OCI-LY3 (cell line): ENCODE measurements around the gene SLC9C1.
A peak's percentile ranks its signal among the peaks of the same experiment; 100 is the strongest.

Source experiments
- H2AFZ ChIP-seq: fragments of 200-600, 300-600 bp; shearing (Covaris generic); 2 replicates; pipeline ENCODE4 v1.6.0; 2014; ENCODE audit warnings: antibody characterized with exemption, low read depth, low read length
- H3K27ac ChIP-seq: fragments of 200-600, 300-600 bp; sonication (generic); 2 replicates; pipeline ENCODE4 v1.5.1; 2014; ENCODE audit warnings: mild to moderate bottlenecking, low read length, moderate library complexity, mixed read lengths
- H3K27me3 ChIP-seq: fragments of 200-600, 300-600 bp; sonication (generic); 2 replicates; pipeline ENCODE4 v1.6.1; 2014; ENCODE audit warnings: low read depth, low read length, mixed read lengths
- H3K36me3 ChIP-seq: fragments of 200-600, 300-600 bp; sonication (generic); replicated peaks from 2 replicates; pipeline ENCODE3; 2014; ENCODE audit warnings: low read depth, low read length, mixed read lengths
- H3K4me1 ChIP-seq: fragments of 300-600, 200-600 bp; sonication (generic); 2 replicates; pipeline ENCODE4 v1.6.1; 2014; ENCODE audit warnings: low read length, mixed read lengths
- H3K4me2 ChIP-seq: fragments of 200-600, 300-600 bp; sonication (generic); 2 replicates; pipeline ENCODE4 v1.6.1; 2014; ENCODE audit warnings: low read length, mixed read lengths
- H3K4me3 ChIP-seq: fragments of 300-600, 200-600 bp; sonication (generic); 2 replicates; pipeline ENCODE4 v1.5.1; 2014; ENCODE audit warnings: antibody characterized with exemption, mild to moderate bottlenecking, low read length, moderate library complexity
- H3K79me2 ChIP-seq: fragments of 300-600, 200-600 bp; shearing (Covaris generic); 2 replicates; pipeline ENCODE4 v1.6.1; 2014; ENCODE audit warnings: mild to moderate bottlenecking, low read length, mixed read lengths
- H3K9ac ChIP-seq: fragments of 300-600, 200-600 bp; shearing (Covaris generic); 2 replicates; pipeline ENCODE4 v1.6.0; 2014; ENCODE audit warnings: mild to moderate bottlenecking, low read length, moderate library complexity
- H3K9me3 ChIP-seq: fragments of 200-600, 300-600 bp; shearing (Covaris generic); 2 replicates; pipeline ENCODE4 v1.6.1; 2014; ENCODE audit warnings: low read length, mixed read lengths; ENCODE audit not compliant: insufficient read depth
- H4K20me1 ChIP-seq: fragments of 200-600, 300-600 bp; sonication (generic); 2 replicates; pipeline ENCODE4 v1.6.1; 2016; ENCODE audit warnings: low read length, mixed read lengths; ENCODE audit not compliant: insufficient read depth
- EZH2phosphoT487 ChIP-seq: fragments of 200-600 bp; shearing (Covaris generic); IDR thresholded peaks from 2 replicates; pipeline ENCODE4 v1.6.1; 2018; ENCODE audit warnings: antibody characterized with exemption, mixed run types, low read depth
- TF ChIP-seq, protein P1 (sequence below): fragments of 200-600, 300-600 bp; sonication (generic); IDR thresholded peaks from 2 replicates; pipeline ENCODE4 v1.5.1; 2014; ENCODE audit warnings: antibody characterized with exemption, low read length, low read depth

SLC9C1 gene

DNA sequence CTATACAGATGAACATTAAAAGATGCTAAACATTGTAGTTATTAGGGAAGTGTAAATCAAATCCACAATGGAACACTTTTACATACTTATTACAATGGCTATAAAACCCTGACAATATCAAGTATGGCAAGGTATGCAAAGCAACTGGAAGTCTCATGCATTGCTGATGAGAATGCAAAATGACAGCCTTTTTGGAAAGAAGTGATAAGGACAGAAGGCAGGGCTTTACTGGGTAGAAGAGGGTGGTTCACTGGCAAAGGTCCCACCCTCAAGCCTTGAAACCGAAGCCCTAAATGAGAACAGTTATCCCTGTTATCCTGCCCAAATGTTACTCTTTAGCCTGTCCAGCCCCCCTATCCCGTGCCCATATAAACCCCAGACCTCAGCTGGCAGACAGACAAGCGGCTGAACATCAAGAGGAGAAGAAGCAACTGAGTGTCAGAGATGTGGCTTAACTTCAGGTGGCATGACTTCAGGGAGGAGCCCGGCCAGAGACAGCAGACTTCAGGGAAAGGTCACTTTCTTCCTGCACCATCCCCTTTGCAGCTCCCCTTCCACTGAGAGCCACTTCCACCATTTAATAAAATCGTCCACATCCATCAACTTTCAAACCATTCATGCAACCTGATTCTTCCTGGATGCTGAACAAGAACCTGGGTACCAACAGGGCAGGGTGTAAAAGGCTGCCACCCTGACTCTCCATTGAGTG, 160.2 kb downstream of the SLC9C1 start:
- Histone ChIP-seq H3K4me2 (peak overlapping the region; percentile 78), H3K79me2 (no peaks in the 10 kb centered on the region), H3K4me3 (peak overlapping the region; percentile 62)

DNA sequence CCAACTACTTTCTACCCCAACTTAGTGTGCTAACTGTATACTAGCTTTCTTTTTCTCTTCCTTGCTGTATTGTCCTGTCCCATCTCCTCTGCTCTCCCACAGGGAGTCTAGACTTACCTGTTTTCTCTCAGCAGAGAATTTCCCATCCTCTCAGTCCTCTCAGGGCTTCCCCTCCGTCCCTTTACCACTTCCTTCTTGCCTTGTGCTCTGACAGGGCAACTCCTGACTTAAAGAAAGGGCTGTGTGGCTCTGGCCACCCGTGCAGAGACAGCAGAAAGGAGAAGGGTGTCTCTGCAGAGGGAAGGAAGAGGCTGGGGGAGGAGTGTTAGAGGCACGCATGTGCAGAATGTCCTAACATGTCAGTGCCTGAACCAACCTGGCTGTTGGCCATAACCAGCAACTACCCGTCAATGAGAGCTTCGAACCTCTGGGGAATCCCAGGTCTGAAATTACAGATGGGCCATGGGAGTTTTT, 161.0 kb downstream of the SLC9C1 start, which contains the start of gene GCSAM:
GCSAM (minus strand) TSS at position 274 of the 474 bp plus-strand sequence; CDS start at position 146, 128 bp downstream.
- H3K4me3 ChIP-seq, result peak within 1 kb of the TSS; percentile 62
- H3K36me3 ChIP-seq, result no peaks in the 10 kb centered on the region
- no peaks in the 10 kb centered on the region for H3K9me3 ChIP-seq
- no peaks in the 10 kb centered on the region for H3K79me2 ChIP-seq
- peak within 1 kb of the TSS; percentile 78 for H3K4me2 ChIP-seq
- peak within 1 kb of the TSS; percentile 41 for H3K9ac ChIP-seq
- H3K27ac ChIP-seq, result peak within 1 kb of the TSS; percentile 49
- H2AFZ ChIP-seq, result peak within 1 kb of the TSS; percentile 70
- peaks cover 74% of the 10 kb centered on the region for H3K4me1 ChIP-seq
- no peaks in the 10 kb centered on the region for H3K27me3 ChIP-seq
- TF ChIP-seq EZH2phosphoT487, result no peak
- TF ChIP-seq, protein P1, sequence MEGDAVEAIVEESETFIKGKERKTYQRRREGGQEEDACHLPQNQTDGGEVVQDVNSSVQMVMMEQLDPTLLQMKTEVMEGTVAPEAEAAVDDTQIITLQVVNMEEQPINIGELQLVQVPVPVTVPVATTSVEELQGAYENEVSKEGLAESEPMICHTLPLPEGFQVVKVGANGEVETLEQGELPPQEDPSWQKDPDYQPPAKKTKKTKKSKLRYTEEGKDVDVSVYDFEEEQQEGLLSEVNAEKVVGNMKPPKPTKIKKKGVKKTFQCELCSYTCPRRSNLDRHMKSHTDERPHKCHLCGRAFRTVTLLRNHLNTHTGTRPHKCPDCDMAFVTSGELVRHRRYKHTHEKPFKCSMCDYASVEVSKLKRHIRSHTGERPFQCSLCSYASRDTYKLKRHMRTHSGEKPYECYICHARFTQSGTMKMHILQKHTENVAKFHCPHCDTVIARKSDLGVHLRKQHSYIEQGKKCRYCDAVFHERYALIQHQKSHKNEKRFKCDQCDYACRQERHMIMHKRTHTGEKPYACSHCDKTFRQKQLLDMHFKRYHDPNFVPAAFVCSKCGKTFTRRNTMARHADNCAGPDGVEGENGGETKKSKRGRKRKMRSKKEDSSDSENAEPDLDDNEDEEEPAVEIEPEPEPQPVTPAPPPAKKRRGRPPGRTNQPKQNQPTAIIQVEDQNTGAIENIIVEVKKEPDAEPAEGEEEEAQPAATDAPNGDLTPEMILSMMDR, result no peak
- H4K20me1 ChIP-seq, result no peaks in the 10 kb centered on the region

More for the DNA sequence above, 160.2 kb downstream of the SLC9C1 start:
- TF ChIP-seq, protein P1, result no peak
- no peak for TF ChIP-seq EZH2phosphoT487
- Histone ChIP-seq H3K9me3 (no peaks in the 10 kb centered on the region), H3K4me1 (peaks cover 67% of the 10 kb centered on the region), H4K20me1 (no peaks in the 10 kb centered on the region), H2AFZ (peak overlapping the region; percentile 70), H3K27ac (peak overlapping the region; percentile 49), H3K9ac (peak overlapping the region; percentile 41), H3K27me3 (no peaks in the 10 kb centered on the region), H3K36me3 (no peaks in the 10 kb centered on the region)

DNA sequence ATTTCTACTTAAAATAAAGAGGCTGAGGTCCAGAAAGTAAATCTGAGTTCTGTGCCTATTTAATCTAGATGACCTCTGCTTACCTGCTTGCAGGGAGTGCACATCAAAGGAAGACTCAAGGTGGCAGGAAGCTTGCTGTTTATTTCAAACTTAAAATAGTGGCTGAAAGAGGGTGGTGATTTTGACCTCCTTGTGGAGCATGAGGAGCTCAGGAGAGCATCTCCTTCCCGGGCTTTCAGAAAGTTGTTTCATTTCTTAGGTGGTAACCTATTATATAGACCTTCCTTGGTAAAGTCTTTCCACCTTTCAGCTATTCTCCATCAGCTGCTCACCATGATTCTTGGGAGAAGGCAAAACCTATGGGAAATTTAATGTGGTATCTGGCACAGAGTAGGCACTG, 161.5 kb downstream of the SLC9C1 start:
- H3K9ac ChIP-seq, result peak overlapping the region; percentile 41; the same call in 1 of the 2 replicates
- peak overlapping the region; percentile 62 for H3K4me3 ChIP-seq
- no peaks in the 10 kb centered on the region for H3K79me2 ChIP-seq

DNA sequence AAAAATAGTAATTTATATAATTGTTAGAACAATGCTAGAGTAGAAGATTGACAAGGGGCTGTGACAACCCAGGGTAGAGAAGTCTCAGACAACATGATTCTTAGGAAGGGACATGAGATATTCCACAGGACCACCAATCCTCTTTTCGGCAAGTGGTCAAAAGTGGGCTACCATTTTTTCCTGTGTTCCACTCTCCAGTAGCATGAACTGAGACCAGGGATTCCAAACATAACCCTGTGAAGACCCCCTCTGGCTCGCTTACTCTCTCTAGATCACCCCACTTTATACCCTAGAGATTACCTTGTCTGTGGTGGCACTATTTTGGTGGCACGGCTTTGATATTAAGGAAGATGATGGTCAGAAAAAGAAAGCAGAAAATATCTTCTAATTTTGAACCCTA, 161.9 kb downstream of the SLC9C1 start:
- Histone ChIP-seq H2AFZ (no peak overlapping the region), H3K79me2 (no peaks in the 10 kb centered on the region), H3K27me3 (no peaks in the 10 kb centered on the region), H3K9me3 (no peaks in the 10 kb centered on the region), H3K4me3 (no peak overlapping the region; the same call in 1 of the 2 replicates), H3K9ac (no peak overlapping the region), H3K36me3 (no peaks in the 10 kb centered on the region), H4K20me1 (no peaks in the 10 kb centered on the region), H3K4me2 (no peak overlapping the region), H3K27ac (no peak overlapping the region), H3K4me1 (peaks cover 74% of the 10 kb centered on the region)
- no peak for TF ChIP-seq EZH2phosphoT487
- TF ChIP-seq, protein P1, result no peak

More for the DNA sequence above, 161.5 kb downstream of the SLC9C1 start:
- Histone ChIP-seq H3K4me2 (peak overlapping the region; percentile 78), H3K9me3 (no peaks in the 10 kb centered on the region), H3K4me1 (peaks cover 74% of the 10 kb centered on the region), H3K36me3 (no peaks in the 10 kb centered on the region), H3K27ac (peak overlapping the region; percentile 49), H3K27me3 (no peaks in the 10 kb centered on the region), H2AFZ (0 out of 2 replicates have a peak overlapping the region, but pooled peaks have one; percentile 70), H4K20me1 (no peaks in the 10 kb centered on the region)
- no peak for TF ChIP-seq EZH2phosphoT487
- TF ChIP-seq, protein P1, result no peak
